KBM-7 (cell line): ENCODE data around the gene KCTD20.
A peak's percentile ranks its signal among the peaks of the same experiment; 100 is the strongest.

ENCODE experiments used
- DNase-seq: peaks from one replicate; pipeline ENCODE4 v3.0.0-alpha.2; 2015
- in situ Hi-C: fragments of 300-500 bp; cut with MboI; formaldehyde crosslinking; loops from 2 replicates; pipeline ENCODE4 v1.14.3; 2020; ENCODE audit warnings: low sequenced_read_pairs, low pct_unique_long_range_greater_than_20kb, mixed read lengths

Gene KCTD20

DNA sequence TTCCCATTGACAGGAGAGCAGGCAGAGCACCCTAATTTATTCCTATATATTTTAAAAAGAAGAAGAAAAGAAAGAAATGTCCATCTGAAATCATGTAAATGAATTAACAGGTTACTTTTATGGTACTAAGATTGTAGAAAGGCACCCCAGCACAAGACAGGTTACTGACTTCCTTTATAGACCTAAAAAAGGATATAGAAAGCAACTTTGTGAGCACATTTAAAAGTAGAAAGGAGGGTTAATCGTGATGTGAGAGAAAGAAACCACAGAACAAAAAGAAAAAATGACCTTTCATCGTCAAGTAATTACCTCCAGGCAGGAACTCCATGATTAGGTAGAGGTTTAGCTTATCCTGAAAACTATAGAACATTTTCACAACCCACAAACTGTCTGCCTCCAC is 74.6 kb downstream of the KCTD20 start:
- DNase-seq, result no peak
- in situ Hi-C loops, result no loop called here

DNA sequence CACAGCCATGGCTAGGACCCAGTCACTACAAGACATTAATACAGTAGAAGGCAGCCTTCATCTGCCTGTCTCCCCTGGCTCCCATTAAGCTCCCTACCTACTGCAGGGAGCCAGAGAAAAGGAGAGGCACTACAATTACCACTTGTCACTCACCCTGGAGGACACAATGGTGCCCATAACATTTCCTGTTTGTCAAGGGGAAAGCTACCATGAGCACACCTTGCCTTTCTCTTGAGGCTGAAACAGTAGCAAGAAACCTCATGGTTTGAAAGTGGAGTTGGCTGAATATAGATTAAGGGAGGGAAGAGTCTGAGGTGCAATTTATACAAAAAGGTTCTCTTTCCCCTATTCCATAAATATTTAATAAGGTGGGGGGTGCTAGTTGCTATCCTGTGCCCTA is 76.6 kb downstream of the KCTD20 start:
- DNase-seq, result no peak
- in situ Hi-C loops, result no loop called here

DNA sequence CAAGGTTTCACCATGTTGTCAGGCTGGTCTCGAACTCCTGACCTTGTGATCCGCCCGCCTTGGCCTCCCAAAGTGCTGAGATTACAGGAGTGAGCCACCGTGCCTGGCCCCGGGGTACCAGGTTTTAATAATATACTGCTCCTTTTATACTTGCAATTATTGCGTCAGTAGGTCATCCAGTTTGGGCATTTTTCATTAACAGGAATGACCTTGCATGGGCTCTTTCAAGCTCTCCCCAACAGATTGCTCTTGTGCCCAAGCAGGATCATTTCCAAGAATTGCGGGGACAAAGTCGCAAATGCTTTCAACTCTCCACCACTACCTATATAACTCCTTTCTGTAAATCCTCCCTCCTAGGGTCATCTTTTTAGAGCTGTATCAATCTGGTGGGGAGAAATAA is 80.7 kb downstream of the KCTD20 start:
- no peak for DNase-seq
- in situ Hi-C loops, result no loop called here

DNA sequence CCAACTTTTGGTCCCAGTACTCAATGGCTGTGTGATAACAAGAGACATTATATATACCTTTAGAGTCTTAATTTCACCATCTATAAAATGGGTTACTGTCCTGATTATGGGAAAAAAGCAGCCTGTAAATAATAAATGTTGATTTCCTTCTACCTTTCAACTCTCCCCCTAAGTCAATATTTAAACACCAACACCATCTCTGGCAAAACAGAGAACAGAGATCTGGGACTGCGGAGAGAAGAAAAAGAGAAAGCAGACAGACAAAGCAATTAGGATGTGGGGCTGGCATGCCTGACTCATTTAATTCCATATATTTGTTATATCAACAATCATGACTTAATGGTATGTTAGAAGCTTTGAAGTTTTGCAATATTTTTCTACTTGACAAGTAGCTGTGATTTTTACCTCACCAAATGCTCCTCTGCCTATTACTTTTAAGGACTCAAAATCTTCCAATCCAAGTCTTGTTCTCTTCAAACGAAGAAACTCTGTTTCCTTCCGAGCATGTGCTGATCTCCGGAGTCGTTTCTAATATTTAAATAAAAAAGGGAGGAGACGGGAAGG is 81.2 kb downstream of the KCTD20 start:
- DNase-seq, result no peak
- in situ Hi-C loops, result no loop called here

DNA sequence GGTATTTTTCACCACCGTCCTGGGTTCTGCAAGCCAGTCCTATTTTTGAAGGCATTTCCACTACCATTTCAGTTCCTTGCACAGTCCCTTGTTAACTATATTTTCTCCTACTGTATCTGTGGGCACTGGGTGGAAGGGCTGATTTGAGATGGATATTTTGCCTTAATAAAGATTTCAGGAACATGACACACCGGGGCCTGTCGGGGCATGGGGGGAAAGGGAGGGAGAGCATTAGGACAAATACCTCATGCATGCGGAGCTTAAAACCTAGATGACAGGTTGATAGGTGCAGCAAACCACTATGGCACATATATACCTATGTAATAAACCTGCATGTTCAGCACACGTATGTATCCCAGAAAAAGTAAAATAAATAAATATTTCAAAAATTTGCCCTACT is 82.1 kb downstream of the KCTD20 start:
- no peak for DNase-seq
- in situ Hi-C loops, result no loop called here

DNA sequence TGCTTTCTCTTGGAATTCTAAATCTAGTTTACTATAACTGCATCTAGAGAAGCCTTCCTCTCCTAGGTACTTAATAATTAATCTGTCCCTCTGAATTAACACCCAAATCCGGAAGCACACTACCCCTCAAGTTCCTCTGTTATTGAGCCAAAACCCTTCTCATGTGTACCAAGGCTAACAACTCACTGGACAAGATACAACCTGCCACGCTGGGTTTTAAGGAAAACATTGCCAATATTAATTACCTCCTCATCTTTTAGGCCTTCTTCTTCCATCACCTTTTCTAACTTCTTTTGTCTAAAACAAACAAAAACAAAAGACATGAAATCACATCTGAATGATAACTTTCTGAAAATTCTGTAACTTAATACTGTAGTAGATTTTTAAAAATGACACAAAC is 82.5 kb downstream of the KCTD20 start:
- no peak for DNase-seq
- in situ Hi-C loops, result no loop called here

DNA sequence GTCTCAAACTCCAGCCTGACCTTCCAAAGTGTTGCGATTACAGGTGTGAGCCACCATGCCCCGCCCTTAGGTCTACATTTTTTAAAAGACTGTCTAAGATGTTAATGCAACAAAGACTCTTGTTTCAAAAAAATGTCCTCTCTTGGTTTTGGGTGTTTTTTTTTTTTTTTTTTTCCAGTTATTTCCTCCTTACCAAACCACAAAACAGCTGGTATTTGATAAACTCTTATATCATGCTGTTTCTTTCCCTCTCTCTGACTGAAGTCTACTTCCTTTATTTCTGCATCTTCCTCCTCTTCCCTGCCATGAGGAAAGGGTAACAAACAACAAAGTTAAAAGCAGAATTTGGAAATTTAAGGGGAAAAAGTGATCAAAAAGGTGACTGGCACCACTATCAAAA is 83.3 kb downstream of the KCTD20 start:
- in situ Hi-C loops, result no loop called here
- DNase-seq, result peak; percentile 63

DNA sequence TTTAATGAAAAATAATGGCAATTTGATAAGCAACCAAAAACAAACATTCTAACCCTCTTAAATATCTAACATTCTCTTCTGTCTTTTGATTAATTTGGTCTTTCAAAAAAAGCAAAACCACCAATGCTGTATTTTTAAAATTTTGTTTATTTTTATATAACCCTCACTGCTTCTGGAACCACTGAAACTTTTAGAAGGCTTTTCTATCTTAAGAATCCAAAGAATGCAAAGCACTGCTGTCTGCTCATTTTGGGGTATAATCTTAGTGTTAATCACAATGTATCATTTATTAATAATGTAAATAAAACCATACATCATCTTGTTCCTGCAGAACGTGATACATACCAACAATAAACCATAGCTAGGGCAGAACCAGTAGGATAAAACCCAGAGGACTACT is 90.5 kb downstream of the KCTD20 start:
- in situ Hi-C loops, result no loop called here
- no peak for DNase-seq

DNA sequence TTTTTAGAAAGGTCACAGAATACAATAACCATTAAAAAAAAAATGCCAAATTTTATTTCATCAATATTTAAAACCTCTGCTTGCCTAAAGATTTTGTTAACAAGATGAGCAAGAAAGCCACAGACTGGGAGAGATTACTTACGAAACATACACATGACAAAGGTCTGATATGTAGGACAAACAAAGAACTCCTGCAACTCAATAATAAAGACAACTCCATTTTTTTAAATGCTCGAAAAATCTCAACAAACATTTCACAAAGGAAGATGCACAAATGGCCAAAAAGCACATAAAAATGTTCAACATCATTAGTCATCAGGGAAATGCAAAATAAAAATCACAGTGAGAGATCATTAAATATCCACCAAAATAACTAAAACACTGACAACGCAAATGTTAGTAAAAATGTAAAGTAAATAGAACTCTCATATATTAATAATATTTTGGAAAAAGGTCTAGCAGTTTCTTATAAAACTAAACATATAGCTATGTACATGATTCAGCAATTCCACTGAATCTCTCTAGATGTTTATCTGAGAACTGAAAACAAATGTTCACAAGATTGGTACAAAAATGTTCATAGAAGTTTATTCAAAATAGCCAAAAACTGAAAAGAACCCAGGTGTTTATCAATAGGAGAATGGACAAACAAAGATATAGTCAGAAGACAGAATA is 94.2 kb downstream of the KCTD20 start:
- in situ Hi-C loops, result no loop called here
- DNase-seq, result no peak

DNA sequence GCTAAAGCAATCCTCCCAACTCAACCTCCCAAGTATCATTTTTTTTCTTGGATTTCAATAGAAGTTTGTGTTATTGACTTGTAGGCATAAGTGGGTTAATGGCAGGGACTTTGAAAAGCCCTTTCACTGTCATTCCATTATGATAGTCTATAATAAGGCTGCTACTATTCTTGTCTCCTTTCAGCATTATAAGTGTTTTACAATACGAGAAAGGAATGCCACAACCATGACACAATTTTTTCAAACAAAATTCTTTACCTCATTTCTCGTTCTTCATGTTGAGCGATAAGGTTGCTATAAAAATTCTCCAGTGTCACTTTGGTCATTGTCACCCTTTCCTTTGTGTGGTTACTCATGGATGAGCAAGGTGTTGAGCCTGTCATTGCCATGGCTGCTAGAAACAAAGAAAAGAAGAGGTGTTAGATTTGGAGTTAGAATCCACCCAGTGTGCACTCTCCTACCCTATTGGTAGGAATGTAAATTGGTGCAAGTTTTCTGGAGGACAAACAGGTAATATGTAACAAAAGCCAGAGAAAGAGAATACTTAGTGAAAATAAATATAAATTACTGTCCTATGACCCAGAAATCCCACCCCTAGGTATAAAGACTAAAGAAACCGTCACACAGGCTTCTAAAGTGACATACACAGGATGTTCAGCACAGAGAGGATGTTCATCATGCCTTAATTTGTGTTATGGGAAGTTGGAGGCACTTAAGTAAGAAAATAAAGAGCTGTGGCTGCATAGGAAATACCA is 97.2 kb downstream of the KCTD20 start:
- no peak for DNase-seq
- in situ Hi-C loops, result no loop called here
